SJSA1 (cell line): Measurements from ENCODE around the gene LCT. TPM values are rescaled to one million over a fixed set of nuclear protein-coding genes. Genes with fewer than 3 reads are reported as not detected.

Source experiments
- DNase-seq, 2 experiments: peaks; one replicate each; pipeline ENCODE4 v3.0.0-alpha.2; 2015 to 2020; ENCODE audit warnings: low spot score in 2 of 2, low read depth in 1 of 2
- H3K27ac ChIP-seq: fragments of 250-450 bp; sonication (Bioruptor Pico); 2 replicates; pipeline ENCODE4 v1.5.1; 2020; ENCODE audit warnings: mild to moderate bottlenecking, moderate library complexity
- H3K27me3 ChIP-seq: fragments of 250-450 bp; sonication (Bioruptor Pico); replicated peaks from 2 replicates; pipeline ENCODE4 v1.5.1; 2020; ENCODE audit warnings: mild to moderate bottlenecking, moderate library complexity
- H3K36me3 ChIP-seq: fragments of 250-450 bp; sonication (Bioruptor Pico); 2 replicates; pipeline ENCODE4 v1.5.1; 2020; ENCODE audit warnings: mild to moderate bottlenecking
- H3K4me1 ChIP-seq: fragments of 250-450 bp; sonication (Bioruptor Pico); replicated peaks from 2 replicates; pipeline ENCODE4 v1.6.1; 2021; ENCODE audit warnings: mild to moderate bottlenecking
- H3K4me3 ChIP-seq: fragments of 250-450 bp; sonication (Bioruptor Pico); 2 replicates; pipeline ENCODE4 v1.5.1; 2020; ENCODE audit warnings: mild to moderate bottlenecking
- H3K9me3 ChIP-seq: fragments of 250-450 bp; sonication (Bioruptor Pico); replicated peaks from 2 replicates; pipeline ENCODE4 v1.5.1; 2020; ENCODE audit warnings: mild to moderate bottlenecking
- total RNA-seq: library from RNA; depleted of rRNA; stranded (reverse); fragments of >200 nt; shearing (Covaris generic); gene quantifications from 2 replicates; pipeline ENCODE4 v1.2.3, GENCODE V29; 2014; rRNA removed

The LCT gene
- total RNA-seq, 1 experiment from 2014 or later, result not detected

DNA sequence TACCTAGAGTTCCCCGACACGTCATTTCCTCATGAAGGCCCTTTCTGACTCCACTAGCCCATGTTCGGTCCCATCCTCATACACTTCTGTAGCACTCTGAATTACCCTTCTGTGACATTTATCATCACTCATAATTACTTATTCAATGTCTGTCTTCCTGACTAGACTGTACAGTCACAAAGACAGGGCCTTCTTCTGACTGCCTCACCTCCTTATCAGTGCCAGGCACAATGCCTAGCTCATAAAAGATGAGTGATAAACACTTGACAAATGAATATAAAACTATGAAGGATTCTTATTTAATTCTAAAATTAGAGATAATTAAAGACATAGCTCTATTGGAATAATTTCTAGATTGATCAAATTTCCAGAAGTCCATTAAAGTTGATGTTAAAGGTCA, 96.8 kb downstream of the LCT start:
- Histone ChIP-seq H3K4me3 (no peak overlapping the region), H3K27me3 (no peaks in the 10 kb centered on the region), H3K27ac (no peak overlapping the region), H3K36me3 (peaks cover 22% of the 10 kb centered on the region), H3K4me1 (peaks cover 14% of the 10 kb centered on the region), H3K9me3 (no peaks in the 10 kb centered on the region)
- DNase-seq, result no peak

Other genes starting within 250 kb of the LCT start
- gene UBXN4, start 95.3 kb downstream of the LCT start, total RNA-seq, result 50.1 and 76.5 TPM in 2 replicates
- 26.6 and 34.9 TPM in 2 replicates for gene MCM6, start 39.3 kb upstream of the LCT start, total RNA-seq
- gene DARS1, start 148.4 kb upstream of the LCT start, total RNA-seq, result 61.1 and 66.3 TPM in 2 replicates